ENCODE data around the gene CHST15.

The CHST15 gene

GRCh38 chr10:124011464-124011863 is 81.9 kb downstream of the CHST15 start:
- DNase-seq (ENCODE audit: low read depth) = no peak

GRCh38 chr10:124010563-124011131 is 82.8 kb downstream of the CHST15 start:
- DNase-seq (ENCODE audit: low read depth) = no peak

GRCh38 chr10:124010024-124010423 is 83.4 kb downstream of the CHST15 start:
- DNase-seq (ENCODE audit: low read depth) = no peak

GRCh38 chr10:124009231-124010015 is 84.0 kb downstream of the CHST15 start:
- no peak for DNase-seq (ENCODE audit: low read depth)

GRCh38 chr10:124008681-124009080 is 84.7 kb downstream of the CHST15 start:
- DNase-seq (ENCODE audit: low read depth) = no peak

- DNase-seq (ENCODE audit: low read depth) = no peak
Observed at GRCh38 chr10:124008187-124008586, 85.2 kb downstream of the CHST15 start.

GRCh38 chr10:124007773-124008145 is 85.6 kb downstream of the CHST15 start:
- DNase-seq (ENCODE audit: low read depth) = no peak

GRCh38 chr10:124007102-124007772 is 86.2 kb downstream of the CHST15 start:
- no peak for DNase-seq (ENCODE audit: low read depth)

GRCh38 chr10:124006526-124006925 is 86.9 kb downstream of the CHST15 start:
- no peak for DNase-seq (ENCODE audit: low read depth)

GRCh38 chr10:124005991-124006392 is 87.4 kb downstream of the CHST15 start:
- no peak for DNase-seq (ENCODE audit: low read depth)

GRCh38 chr10:124005091-124005490 is 88.3 kb downstream of the CHST15 start:
- DNase-seq (ENCODE audit: low read depth) = no peak

- DNase-seq (ENCODE audit: low read depth) = no peak
Observed at GRCh38 chr10:124004663-124005004, 88.8 kb downstream of the CHST15 start.

GRCh38 chr10:124003871-124004662 is 89.3 kb downstream of the CHST15 start:
- no peak for DNase-seq (ENCODE audit: low read depth)

GRCh38 chr10:124003481-124003870 is 89.9 kb downstream of the CHST15 start:
- no peak for DNase-seq (ENCODE audit: low read depth)

GRCh38 chr10:124003070-124003419 is 90.4 kb downstream of the CHST15 start:
- no peak for DNase-seq (ENCODE audit: low read depth)

GRCh38 chr10:124002391-124003069 is 90.9 kb downstream of the CHST15 start:
- no peak for DNase-seq (ENCODE audit: low read depth)

- no peak for DNase-seq (ENCODE audit: low read depth)
Observed at GRCh38 chr10:124001391-124002148, 91.8 kb downstream of the CHST15 start.

GRCh38 chr10:124000792-124001201 is 92.6 kb downstream of the CHST15 start:
- DNase-seq (ENCODE audit: low read depth) = peak; percentile 8

GRCh38 chr10:123999956-124000615 is 93.3 kb downstream of the CHST15 start:
- DNase-seq (ENCODE audit: low read depth) = no peak

GRCh38 chr10:123999261-123999660 is 94.1 kb downstream of the CHST15 start:
- DNase-seq (ENCODE audit: low read depth) = no peak
